Keratinocyte (primary cell): ENCODE data around the gene GOLIM4. TPM values are rescaled to one million over a fixed set of nuclear protein-coding genes. Genes with fewer than 3 reads are reported as not detected.

Source experiments
- DNase-seq: peaks from one replicate; pipeline ENCODE4 v3.0.0-alpha.2; 2011; ENCODE audit warnings: low read depth, missing footprints, low spot score
- FAIRE-seq: peaks from 2 replicates; lab custom pipeline; 2011; peaks lifted over from hg19 to GRCh38; lab: Jason Lieb, UNC
- H2AFZ ChIP-seq: 2 replicates; pipeline ENCODE4 v1.6.0; 2012; ENCODE audit warnings: low read length, control low read depth, inconsistent platforms; ENCODE audit not compliant: control insufficient read depth
- H3K27ac ChIP-seq: 2 replicates; pipeline ENCODE4 v1.5.1; 2011; ENCODE audit warnings: low read length; ENCODE audit not compliant: control insufficient read depth, insufficient read depth
- H3K27me3 ChIP-seq: 3 replicates; pipeline ENCODE4 v1.6.0; 2011; ENCODE audit warnings: low read length; ENCODE audit not compliant: control insufficient read depth, insufficient read depth; ENCODE audit errors: extremely low read depth
- H3K36me3 ChIP-seq, 2 experiments: 2 replicates in 1 of 2; 3 replicates in 1 of 2; pipeline ENCODE4 v1.5.1; 2011; ENCODE audit warnings: low read length in 2 of 2, mild to moderate bottlenecking in 1 of 2; ENCODE audit not compliant: control insufficient read depth in 2 of 2, insufficient read depth in 2 of 2; ENCODE audit errors: extremely low read depth in 1 of 2
- H3K4me1 ChIP-seq: 3 replicates; pipeline ENCODE4 v1.5.1; 2011; ENCODE audit warnings: low read length; ENCODE audit not compliant: control insufficient read depth, insufficient read depth; ENCODE audit errors: extremely low read depth
- H3K4me2 ChIP-seq: 3 replicates; pipeline ENCODE4 v1.6.0; 2011; ENCODE audit warnings: low read depth, low read length; ENCODE audit not compliant: control insufficient read depth, insufficient read depth; ENCODE audit errors: extremely low read depth
- H3K4me3 ChIP-seq, 3 experiments: fragments of 200-600 bp in 1 of 3; sonication (generic) in 1 of 3; 2 replicates in 2 of 3; 3 replicates in 1 of 3; pipeline ENCODE4 v1.5.1; 2011 to 2016; ENCODE audit warnings: low read length in 3 of 3, mild to moderate bottlenecking in 3 of 3, control low read depth in 2 of 3, inconsistent platforms in 1 of 3, low read depth in 1 of 3, mixed read lengths in 1 of 3, mixed run types in 1 of 3, moderate library complexity in 1 of 3; ENCODE audit not compliant: control insufficient read depth in 2 of 3, insufficient read depth in 2 of 3; ENCODE audit errors: extremely low read depth in 1 of 3
- H3K79me2 ChIP-seq: 2 replicates; pipeline ENCODE4 v1.6.0; 2012; ENCODE audit warnings: low read length; ENCODE audit not compliant: control insufficient read depth, insufficient read depth
- H3K9ac ChIP-seq: 3 replicates; pipeline ENCODE4 v1.6.0; 2011; ENCODE audit warnings: low read length; ENCODE audit not compliant: control insufficient read depth, insufficient read depth; ENCODE audit errors: extremely low read depth
- H3K9me1 ChIP-seq: 3 replicates; pipeline ENCODE4 v1.6.0; 2011; ENCODE audit warnings: low read length; ENCODE audit not compliant: control insufficient read depth, insufficient read depth; ENCODE audit errors: extremely low read depth
- H3K9me3 ChIP-seq: 2 replicates; pipeline ENCODE4 v1.5.1; 2012; ENCODE audit warnings: low read depth, low read length; ENCODE audit not compliant: control insufficient read depth
- H4K20me1 ChIP-seq: 3 replicates; pipeline ENCODE4 v1.6.0; 2011; ENCODE audit warnings: low read length; ENCODE audit not compliant: control insufficient read depth, insufficient read depth; ENCODE audit errors: extremely low read depth
- CTCF ChIP-seq, 3 experiments: IDR thresholded peaks in 1 of 3; conservative IDR thresholded peaks in 1 of 3; optimal IDR thresholded peaks in 1 of 3; 2 replicates in 2 of 3; 3 replicates in 1 of 3; pipeline versions ENCODE3 to v1.5.1; 2011; ENCODE audit warnings: low read length in 3 of 3, mild to moderate bottlenecking in 3 of 3, moderate library complexity in 2 of 3, control low read depth in 1 of 3, inconsistent platforms in 1 of 3; ENCODE audit not compliant: insufficient read depth in 2 of 3; ENCODE audit errors: extremely low read depth in 1 of 3
- EZH2 ChIP-seq: IDR thresholded peaks from one replicate; pipeline ENCODE4 v1.6.1; 2012; ENCODE audit warnings: inconsistent platforms, mild to moderate bottlenecking, low read length, moderate library complexity
- dilution Hi-C: fragments of 300-500 bp; cut with MboI; formaldehyde crosslinking; loops from one replicate; pipeline ENCODE4 v1.7.0; 2020; ENCODE audit warnings: low sequenced_read_pairs; ENCODE audit not compliant: extremely low pct_ligation_motif_present
- polyA plus RNA-seq, 5 experiments: library from polyadenylated mRNA; depleted of rRNA in 3 of 5; stranded (reverse) in 3 of 5; stranded (forward) in 1 of 5; unstranded in 1 of 5; fragments of >200 nt; gene quantifications; 1 replicate in 1 of 5; 2 replicates in 3 of 5; 3 replicates in 1 of 5; pipeline versions ENCODE4 v1.2.1 to v1.2.3, GENCODE V29; 2011 to 2012; ENCODE audit warnings: missing spikeins in 2 of 5, low read depth in 1 of 5, low replicate concordance in 1 of 5

GOLIM4 gene
- polyA plus RNA-seq, 1 donor (not counting 4 experiments of a cell fraction or from before 2014, with no cell fraction given), result 13.4 TPM

GRCh38 chr3:168104361-168104760, 8.6 kb upstream of the GOLIM4 start:
- H3K9me1 ChIP-seq, result no peaks in the 10 kb centered on the region
- H3K36me3 ChIP-seq, result no peaks in the 10 kb centered on the region
- DNase-seq (no peak), FAIRE-seq (no peak)
- H3K4me3 ChIP-seq, result no peak overlapping the region
- dilution Hi-C loops, result no loop called here
- H2AFZ ChIP-seq, result no peak overlapping the region
- no peak overlapping the region for H3K9ac ChIP-seq
- H3K27ac ChIP-seq, result no peak overlapping the region
- H3K4me2 ChIP-seq, result no peak overlapping the region
- TF ChIP-seq CTCF (optimal IDR thresholded peaks at IDR 0.05 in 1 of 3, IDR thresholded peaks at IDR 0.05 in 1 of 3, conservative IDR thresholded peaks at IDR 0.05 in 1 of 3; ENCODE audit: extremely low read depth in 1 of 3, insufficient read depth in 2 of 3, low read length in 3 of 3), result no peak
- TF ChIP-seq EZH2, result no peak
- no peaks in the 10 kb centered on the region for H3K9me3 ChIP-seq
- no peaks in the 10 kb centered on the region for H3K4me1 ChIP-seq
- H3K79me2 ChIP-seq, result no peaks in the 10 kb centered on the region
- no peaks in the 10 kb centered on the region for H3K27me3 ChIP-seq
- no peaks in the 10 kb centered on the region for H4K20me1 ChIP-seq

- H3K36me3 ChIP-seq, result no peaks in the 10 kb centered on the region
- H3K9ac ChIP-seq, result no peak overlapping the region
- FAIRE-seq, result no peak
These were observed 7.1 kb upstream of the GOLIM4 start for GRCh38 chr3:168102735-168103410.

More at GRCh38 chr3:168102735-168103410, 7.1 kb upstream of the GOLIM4 start:
- Histone ChIP-seq H3K79me2 (no peaks in the 10 kb centered on the region), H4K20me1 (no peaks in the 10 kb centered on the region), H3K9me1 (no peaks in the 10 kb centered on the region), H3K27ac (no peak overlapping the region), H3K4me1 (no peaks in the 10 kb centered on the region), H3K27me3 (no peaks in the 10 kb centered on the region), H2AFZ (no peak overlapping the region), H3K4me2 (no peak overlapping the region), H3K9me3 (no peaks in the 10 kb centered on the region), H3K4me3 (no peak overlapping the region)
- TF ChIP-seq CTCF (optimal IDR thresholded peaks at IDR 0.05 in 1 of 3, IDR thresholded peaks at IDR 0.05 in 1 of 3, conservative IDR thresholded peaks at IDR 0.05 in 1 of 3; ENCODE audit: extremely low read depth in 1 of 3, insufficient read depth in 2 of 3, low read length in 3 of 3) (no peak), EZH2 (no peak)
- dilution Hi-C loops, result no loop called here
- DNase-seq, result no peak
